HepG2 (cell line): Measurements from ENCODE around the gene FSHR. TPM values are rescaled to one million over a fixed set of nuclear protein-coding genes. Genes with fewer than 3 reads are reported as not detected.

Experiments used
- ATAC-seq: fragments of 200-7000 bp; cut with Tn5 transposase; 3 replicates; pipeline ENCODE4 v1.9.1; 2020; ENCODE audit warnings: mild to moderate bottlenecking, moderate library complexity
- BruUV-seq: library from RNA; stranded (reverse); fragments of 400-500 nt; replicated peaks from 2 replicates; lab custom pipeline; 2021; lab: Mats Ljungman, UMichigan
- CTCF ChIA-PET: fragments of 300-600 bp; formaldehyde crosslinking; extraction: SDS; loops from one replicate; lab custom pipeline; 2021; ENCODE audit warnings: low total read pairs, inconsistent platforms, low intra/inter-chr PET ratio; lab: Yijun Ruan, JAX
- POLR2A ChIA-PET: fragments of 350-600 bp; sonication (Branson Sonifier 250); formaldehyde crosslinking; loops from one replicate; lab custom pipeline; 2020; ENCODE audit warnings: antibody characterized with exemption, inconsistent platforms; lab: Yijun Ruan, JAX
- DNase-seq: peaks from one replicate; pipeline ENCODE4 v3.0.0-alpha.2; 2015; ENCODE audit warnings: low spot score
- FAIRE-seq: peaks from 3 replicates; lab custom pipeline; 2011; peaks lifted over from hg19 to GRCh38; lab: Jason Lieb, UNC
- H2AFZ ChIP-seq: one replicate; pipeline ENCODE4 v1.6.1; 2011; ENCODE audit warnings: low read length, inconsistent platforms
- H3K27ac ChIP-seq: fragments of 300-600 bp; 3 replicates; pipeline ENCODE4 v1.8.0; 2011; ENCODE audit warnings: mixed run types, mild to moderate bottlenecking, mixed read lengths, low read length, inconsistent platforms; ENCODE audit not compliant: insufficient read depth; ENCODE audit errors: extremely low read length
- H3K27me3 ChIP-seq, 2 experiments: fragments of 200-600 bp in 1 of 2; 2 replicates in 1 of 2; 3 replicates in 1 of 2; pipeline versions ENCODE4 v1.6.0 to v1.8.0; 2011; ENCODE audit warnings: low read length in 2 of 2, mild to moderate bottlenecking in 2 of 2, moderate library complexity in 2 of 2, inconsistent platforms in 1 of 2; ENCODE audit not compliant: insufficient read depth in 2 of 2, control insufficient read depth in 1 of 2
- H3K36me3 ChIP-seq, 2 experiments: fragments of 200-600 bp in 1 of 2; replicated peaks in 1 of 2; 2 replicates in 1 of 2; 3 replicates in 1 of 2; pipeline versions ENCODE4 v1.5.1 to v1.8.0; 2011; ENCODE audit warnings: low read length in 2 of 2, inconsistent platforms in 1 of 2; ENCODE audit not compliant: insufficient read depth in 2 of 2, control insufficient read depth in 1 of 2
- H3K4me1 ChIP-seq: 2 replicates; pipeline ENCODE4 v1.5.1; 2012; ENCODE audit warnings: low read length, inconsistent platforms; ENCODE audit not compliant: insufficient read depth
- H3K4me2 ChIP-seq: 2 replicates; pipeline ENCODE4 v1.6.0; 2011; ENCODE audit warnings: low read depth, low read length, inconsistent platforms
- H3K4me3 ChIP-seq, 3 experiments: fragments of 200-600 bp in 1 of 3; sonication (generic), shearing (Covaris generic) in 1 of 3; replicated peaks in 1 of 3; 2 replicates each; pipeline ENCODE4 v1.5.1; 2011 to 2016; ENCODE audit warnings: low read length in 3 of 3, inconsistent platforms in 2 of 3, low read depth in 2 of 3, mild to moderate bottlenecking in 2 of 3, control low read depth in 1 of 3, mixed read lengths in 1 of 3; ENCODE audit not compliant: insufficient read depth in 1 of 3
- H3K79me2 ChIP-seq: one replicate; pipeline ENCODE4 v1.6.1; 2011; ENCODE audit warnings: low read length, inconsistent platforms; ENCODE audit not compliant: insufficient read depth
- H3K9ac ChIP-seq: 2 replicates; pipeline ENCODE4 v1.6.0; 2011; ENCODE audit warnings: mild to moderate bottlenecking, low read depth, low read length, inconsistent platforms; ENCODE audit not compliant: insufficient read depth
- H3K9me3 ChIP-seq: 2 replicates; pipeline ENCODE4 v1.5.1; 2012; ENCODE audit warnings: mild to moderate bottlenecking, low read length
- H4K20me1 ChIP-seq: 2 replicates; pipeline ENCODE4 v1.6.0; 2011; ENCODE audit warnings: inconsistent platforms, mild to moderate bottlenecking, low read length, moderate library complexity; ENCODE audit not compliant: insufficient read depth
- ATF1 ChIP-seq: IDR thresholded peaks from 2 replicates; pipeline ENCODE4 v1.6.1; 2016; ENCODE audit warnings: mild to moderate bottlenecking, control low read depth
- EED ChIP-seq: sonication (generic); formaldehyde crosslinking; IDR thresholded peaks from 2 replicates; pipeline ENCODE4 v1.5.0; 2020; ENCODE audit warnings: mild to moderate bottlenecking, missing genetic modification reagents
- FOXK2 ChIP-seq: fragments of 450-650 bp; IDR thresholded peaks from 2 replicates; pipeline ENCODE4 v1.6.1; 2016
- GTF2F1 ChIP-seq: fragments of 150-350 bp; IDR thresholded peaks from 2 replicates; pipeline ENCODE4 v1.6.1; 2014; ENCODE audit warnings: low read length
- KDM5B ChIP-seq: sonication (generic); formaldehyde crosslinking; IDR thresholded peaks from 2 replicates; pipeline ENCODE4 v1.4.0; 2020; ENCODE audit warnings: missing genetic modification reagents, mild to moderate bottlenecking, borderline replicate concordance
- KLF9 ChIP-seq: IDR thresholded peaks from 2 replicates; pipeline ENCODE4 v1.6.1; 2016; ENCODE audit warnings: low read depth
- MYNN ChIP-seq: sonication (generic); formaldehyde crosslinking; IDR thresholded peaks from 2 replicates; pipeline ENCODE4 v1.4.0; 2020; ENCODE audit warnings: mild to moderate bottlenecking, low read depth, missing genetic modification reagents
- RXRB ChIP-seq: IDR thresholded peaks from 2 replicates; pipeline ENCODE4 v1.6.1; 2016; ENCODE audit warnings: borderline replicate concordance, missing genetic modification reagents, missing compliant biosample characterization
- ZFYVE20 ChIP-seq: sonication (generic); formaldehyde crosslinking; IDR thresholded peaks from 2 replicates; pipeline ENCODE4 v1.8.0; 2023; ENCODE audit warnings: low read depth, mild to moderate bottlenecking, moderate library complexity, missing genetic modification reagents, borderline replicate concordance
- ZNF350 ChIP-seq: sonication (generic); formaldehyde crosslinking; IDR thresholded peaks from 2 replicates; pipeline ENCODE4 v1.4.0; 2020; ENCODE audit warnings: mild to moderate bottlenecking, low read depth, missing genetic modification reagents, borderline replicate concordance
- in situ Hi-C: cut with HindIII; loops from 2 replicates; pipeline ENCODE4 v1.10.0; 2017; ENCODE audit warnings: low pct_unique_long_range_greater_than_20kb; ENCODE audit not compliant: extremely low pct_ligation_motif_present
- intact Hi-C: fragments of 100-400 bp; cut with micrococcal nuclease; formaldehyde crosslinking; loops from one replicate; pipeline ENCODE4 v1.10.0; 2022; ENCODE audit not compliant: unreplicated experiment
- polyA plus RNA-seq, 8 experiments: library from polyadenylated mRNA; depleted of rRNA in 3 of 8; stranded (reverse) in 7 of 8; unstranded in 1 of 8; fragments of >200 nt; fragmentation: Illumina TruSeq in 4 of 8; extraction: Trizol in 4 of 8; gene quantifications; 2 replicates each; pipeline versions ENCODE4 v1.2.1 to v1.2.3, GENCODE V29; 2011 to 2016; ENCODE audit warnings: low read depth in 4 of 8, missing spikeins in 1 of 8, mixed read lengths in 1 of 8; ENCODE audit not compliant: insufficient read depth in 1 of 8
- total RNA-seq, 5 experiments: library from RNA; depleted of rRNA; stranded (reverse); fragments of >200 nt; fragmentation: Illumina TruSeq; extraction: Trizol; gene quantifications; 2 replicates each; pipeline ENCODE4 v1.2.3, GENCODE V29; 2016; ENCODE audit warnings: low read depth in 1 of 5
- TF ChIP-seq, protein P1 (sequence below): sonication (generic); IDR thresholded peaks from 2 replicates; pipeline ENCODE4 v1.6.1; 2016; ENCODE audit warnings: low read depth, borderline replicate concordance
- TF ChIP-seq, protein P2 (sequence below): sonication (generic); formaldehyde crosslinking; IDR thresholded peaks from 2 replicates; pipeline ENCODE4 v1.5.0; 2020; ENCODE audit warnings: mild to moderate bottlenecking, missing genetic modification reagents, borderline replicate concordance
- TF ChIP-seq, protein P3 (sequence below): sonication (generic); formaldehyde crosslinking; IDR thresholded peaks from 2 replicates; pipeline ENCODE4 v1.4.0; 2020; ENCODE audit warnings: mild to moderate bottlenecking, low read depth, missing genetic modification reagents
- TF ChIP-seq, protein P4 (sequence below): IDR thresholded peaks from 2 replicates; pipeline ENCODE4 v1.6.1; 2018; ENCODE audit warnings: missing genetic modification reagents

The FSHR gene
- total and polyA plus RNA-seq, 2 of the 13 experiments (the other 11 are each of a cell fraction or from before 2014, with no cell fraction given) = not detected

DNA sequence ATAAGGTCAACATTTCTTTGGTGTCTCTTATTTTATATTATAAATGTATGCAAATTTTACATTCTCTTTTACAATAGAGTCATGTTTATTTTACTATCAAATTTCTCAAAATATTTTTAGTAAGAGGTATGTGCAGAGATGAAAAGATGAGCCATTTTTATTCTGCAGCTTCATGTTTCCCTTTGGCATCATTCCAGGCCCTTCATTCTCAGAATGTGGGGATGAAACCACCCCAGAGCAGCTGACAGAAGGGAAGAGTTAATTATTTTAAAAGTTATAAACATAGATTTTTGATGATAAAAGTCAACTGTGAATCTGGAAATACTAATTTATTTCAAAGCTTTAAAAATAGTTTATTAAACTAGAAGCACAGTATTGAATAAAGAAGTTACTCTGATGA, 12.8 kb upstream of the FSHR start:
- Histone ChIP-seq H3K27me3 (no peaks in the 10 kb centered on the region), H3K27ac (no peak overlapping the region), H3K9me3 (no peaks in the 10 kb centered on the region), H2AFZ (no peak overlapping the region), H3K36me3 (no peaks in the 10 kb centered on the region), H3K4me3 (no peak overlapping the region), H4K20me1 (no peaks in the 10 kb centered on the region), H3K79me2 (no peaks in the 10 kb centered on the region), H3K4me1 (no peaks in the 10 kb centered on the region), H3K9ac (no peak overlapping the region), H3K4me2 (no peak overlapping the region)
- in situ Hi-C loops (no loop called here), intact Hi-C loops (no loop called here)
- no TSS peak for BruUV-seq
- FAIRE-seq (no peak), DNase-seq (no peak), ATAC-seq (no peak)
- POLR2A ChIA-PET = no interaction called here
- TF ChIP-seq KDM5B (CRISPR knock-in tag) = no peak
- TF ChIP-seq ATF1 = no peak
- TF ChIP-seq ZFYVE20 (CRISPR knock-in tag) = no peak
- TF ChIP-seq, protein P1, sequence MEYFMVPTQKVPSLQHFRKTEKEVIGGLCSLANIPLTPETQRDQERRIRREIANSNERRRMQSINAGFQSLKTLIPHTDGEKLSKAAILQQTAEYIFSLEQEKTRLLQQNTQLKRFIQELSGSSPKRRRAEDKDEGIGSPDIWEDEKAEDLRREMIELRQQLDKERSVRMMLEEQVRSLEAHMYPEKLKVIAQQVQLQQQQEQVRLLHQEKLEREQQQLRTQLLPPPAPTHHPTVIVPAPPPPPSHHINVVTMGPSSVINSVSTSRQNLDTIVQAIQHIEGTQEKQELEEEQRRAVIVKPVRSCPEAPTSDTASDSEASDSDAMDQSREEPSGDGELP = no peak
- no peak for TF ChIP-seq ZNF350 (CRISPR knock-in tag)
- TF ChIP-seq KLF9 (CRISPR knock-in tag) = no peak
- no peak for TF ChIP-seq GTF2F1
- TF ChIP-seq RXRB = no peak
- TF ChIP-seq, protein P2, sequence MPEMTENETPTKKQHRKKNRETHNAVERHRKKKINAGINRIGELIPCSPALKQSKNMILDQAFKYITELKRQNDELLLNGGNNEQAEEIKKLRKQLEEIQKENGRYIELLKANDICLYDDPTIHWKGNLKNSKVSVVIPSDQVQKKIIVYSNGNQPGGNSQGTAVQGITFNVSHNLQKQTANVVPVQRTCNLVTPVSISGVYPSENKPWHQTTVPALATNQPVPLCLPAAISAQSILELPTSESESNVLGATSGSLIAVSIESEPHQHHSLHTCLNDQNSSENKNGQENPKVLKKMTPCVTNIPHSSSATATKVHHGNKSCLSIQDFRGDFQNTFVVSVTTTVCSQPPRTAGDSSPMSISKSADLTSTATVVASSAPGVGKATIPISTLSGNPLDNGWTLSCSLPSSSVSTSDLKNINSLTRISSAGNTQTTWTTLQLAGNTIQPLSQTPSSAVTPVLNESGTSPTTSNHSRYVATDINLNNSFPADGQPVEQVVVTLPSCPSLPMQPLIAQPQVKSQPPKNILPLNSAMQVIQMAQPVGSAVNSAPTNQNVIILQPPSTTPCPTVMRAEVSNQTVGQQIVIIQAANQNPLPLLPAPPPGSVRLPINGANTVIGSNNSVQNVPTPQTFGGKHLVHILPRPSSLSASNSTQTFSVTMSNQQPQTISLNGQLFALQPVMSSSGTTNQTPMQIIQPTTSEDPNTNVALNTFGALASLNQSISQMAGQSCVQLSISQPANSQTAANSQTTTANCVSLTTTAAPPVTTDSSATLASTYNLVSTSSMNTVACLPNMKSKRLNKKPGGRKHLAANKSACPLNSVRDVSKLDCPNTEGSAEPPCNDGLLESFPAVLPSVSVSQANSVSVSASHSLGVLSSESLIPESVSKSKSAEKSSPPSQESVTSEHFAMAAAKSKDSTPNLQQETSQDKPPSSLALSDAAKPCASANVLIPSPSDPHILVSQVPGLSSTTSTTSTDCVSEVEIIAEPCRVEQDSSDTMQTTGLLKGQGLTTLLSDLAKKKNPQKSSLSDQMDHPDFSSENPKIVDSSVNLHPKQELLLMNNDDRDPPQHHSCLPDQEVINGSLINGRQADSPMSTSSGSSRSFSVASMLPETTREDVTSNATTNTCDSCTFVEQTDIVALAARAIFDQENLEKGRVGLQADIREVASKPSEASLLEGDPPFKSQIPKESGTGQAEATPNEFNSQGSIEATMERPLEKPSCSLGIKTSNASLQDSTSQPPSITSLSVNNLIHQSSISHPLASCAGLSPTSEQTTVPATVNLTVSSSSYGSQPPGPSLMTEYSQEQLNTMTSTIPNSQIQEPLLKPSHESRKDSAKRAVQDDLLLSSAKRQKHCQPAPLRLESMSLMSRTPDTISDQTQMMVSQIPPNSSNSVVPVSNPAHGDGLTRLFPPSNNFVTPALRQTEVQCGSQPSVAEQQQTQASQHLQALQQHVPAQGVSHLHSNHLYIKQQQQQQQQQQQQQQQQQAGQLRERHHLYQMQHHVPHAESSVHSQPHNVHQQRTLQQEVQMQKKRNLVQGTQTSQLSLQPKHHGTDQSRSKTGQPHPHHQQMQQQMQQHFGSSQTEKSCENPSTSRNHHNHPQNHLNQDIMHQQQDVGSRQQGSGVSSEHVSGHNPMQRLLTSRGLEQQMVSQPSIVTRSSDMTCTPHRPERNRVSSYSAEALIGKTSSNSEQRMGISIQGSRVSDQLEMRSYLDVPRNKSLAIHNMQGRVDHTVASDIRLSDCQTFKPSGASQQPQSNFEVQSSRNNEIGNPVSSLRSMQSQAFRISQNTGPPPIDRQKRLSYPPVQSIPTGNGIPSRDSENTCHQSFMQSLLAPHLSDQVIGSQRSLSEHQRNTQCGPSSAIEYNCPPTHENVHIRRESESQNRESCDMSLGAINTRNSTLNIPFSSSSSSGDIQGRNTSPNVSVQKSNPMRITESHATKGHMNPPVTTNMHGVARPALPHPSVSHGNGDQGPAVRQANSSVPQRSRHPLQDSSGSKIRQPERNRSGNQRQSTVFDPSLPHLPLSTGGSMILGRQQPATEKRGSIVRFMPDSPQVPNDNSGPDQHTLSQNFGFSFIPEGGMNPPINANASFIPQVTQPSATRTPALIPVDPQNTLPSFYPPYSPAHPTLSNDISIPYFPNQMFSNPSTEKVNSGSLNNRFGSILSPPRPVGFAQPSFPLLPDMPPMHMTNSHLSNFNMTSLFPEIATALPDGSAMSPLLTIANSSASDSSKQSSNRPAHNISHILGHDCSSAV (CRISPR knock-in tag) = no peak
- no peak for TF ChIP-seq EED (CRISPR knock-in tag)
- no peak for TF ChIP-seq FOXK2
- TF ChIP-seq, protein P3, sequence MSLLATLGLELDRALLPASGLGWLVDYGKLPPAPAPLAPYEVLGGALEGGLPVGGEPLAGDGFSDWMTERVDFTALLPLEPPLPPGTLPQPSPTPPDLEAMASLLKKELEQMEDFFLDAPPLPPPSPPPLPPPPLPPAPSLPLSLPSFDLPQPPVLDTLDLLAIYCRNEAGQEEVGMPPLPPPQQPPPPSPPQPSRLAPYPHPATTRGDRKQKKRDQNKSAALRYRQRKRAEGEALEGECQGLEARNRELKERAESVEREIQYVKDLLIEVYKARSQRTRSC (CRISPR knock-in tag) = no peak
- TF ChIP-seq MYNN (CRISPR knock-in tag) = no peak
- TF ChIP-seq, protein P4, sequence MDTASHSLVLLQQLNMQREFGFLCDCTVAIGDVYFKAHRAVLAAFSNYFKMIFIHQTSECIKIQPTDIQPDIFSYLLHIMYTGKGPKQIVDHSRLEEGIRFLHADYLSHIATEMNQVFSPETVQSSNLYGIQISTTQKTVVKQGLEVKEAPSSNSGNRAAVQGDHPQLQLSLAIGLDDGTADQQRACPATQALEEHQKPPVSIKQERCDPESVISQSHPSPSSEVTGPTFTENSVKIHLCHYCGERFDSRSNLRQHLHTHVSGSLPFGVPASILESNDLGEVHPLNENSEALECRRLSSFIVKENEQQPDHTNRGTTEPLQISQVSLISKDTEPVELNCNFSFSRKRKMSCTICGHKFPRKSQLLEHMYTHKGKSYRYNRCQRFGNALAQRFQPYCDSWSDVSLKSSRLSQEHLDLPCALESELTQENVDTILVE (CRISPR knock-in tag) = no peak
- CTCF ChIA-PET = no interaction called here
